ENCODE results near the gene ENO4. TPM values are rescaled to one million over a fixed set of nuclear protein-coding genes. Genes with fewer than 3 reads are reported as not detected.

The ENO4 gene
- total and polyA plus RNA-seq, 12 donors = 0.11 to 0.19 (median 0.13) TPM; not detected in 9

DNA sequence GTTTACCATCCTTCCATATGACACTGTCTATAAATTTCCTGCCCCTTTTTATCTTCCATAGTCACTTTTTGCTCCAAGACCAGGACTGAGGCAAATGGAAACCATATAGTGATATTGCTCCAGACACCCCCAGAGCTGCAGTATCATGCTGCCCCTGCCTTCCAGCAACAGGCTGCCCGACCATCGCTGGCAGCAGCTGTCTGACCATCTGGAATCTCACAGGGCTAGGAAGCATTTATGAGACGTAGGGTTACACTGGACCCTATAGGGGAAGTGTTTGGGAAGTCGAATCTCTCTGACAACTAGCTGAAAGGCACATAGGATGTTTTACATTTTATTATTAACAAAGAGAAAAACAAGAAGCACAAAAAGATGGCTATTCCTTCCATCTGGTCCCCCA is 19.4 kb downstream of the ENO4 start:
- intact Hi-C loops (cut with DNase I) = no loop called here
- Histone ChIP-seq H3K4me1 (no peaks in the 10 kb centered on the region), H3K4me3 (no peak overlapping the region), H3K27ac (no peak overlapping the region), H3K27me3 (peaks cover 0 to 28% (median 5%) of the 10 kb centered on the region in 7 donors), H3K36me3 (no peaks in the 10 kb centered on the region), H3K9me3 (no peaks in the 10 kb centered on the region)
- no peak for ATAC-seq
- no peak for DNase-seq
- 59 to 60% methylated on average over 4 of the region's 4 CpGs for WGBS, 2 donors
- TF ChIP-seq, protein P1, sequence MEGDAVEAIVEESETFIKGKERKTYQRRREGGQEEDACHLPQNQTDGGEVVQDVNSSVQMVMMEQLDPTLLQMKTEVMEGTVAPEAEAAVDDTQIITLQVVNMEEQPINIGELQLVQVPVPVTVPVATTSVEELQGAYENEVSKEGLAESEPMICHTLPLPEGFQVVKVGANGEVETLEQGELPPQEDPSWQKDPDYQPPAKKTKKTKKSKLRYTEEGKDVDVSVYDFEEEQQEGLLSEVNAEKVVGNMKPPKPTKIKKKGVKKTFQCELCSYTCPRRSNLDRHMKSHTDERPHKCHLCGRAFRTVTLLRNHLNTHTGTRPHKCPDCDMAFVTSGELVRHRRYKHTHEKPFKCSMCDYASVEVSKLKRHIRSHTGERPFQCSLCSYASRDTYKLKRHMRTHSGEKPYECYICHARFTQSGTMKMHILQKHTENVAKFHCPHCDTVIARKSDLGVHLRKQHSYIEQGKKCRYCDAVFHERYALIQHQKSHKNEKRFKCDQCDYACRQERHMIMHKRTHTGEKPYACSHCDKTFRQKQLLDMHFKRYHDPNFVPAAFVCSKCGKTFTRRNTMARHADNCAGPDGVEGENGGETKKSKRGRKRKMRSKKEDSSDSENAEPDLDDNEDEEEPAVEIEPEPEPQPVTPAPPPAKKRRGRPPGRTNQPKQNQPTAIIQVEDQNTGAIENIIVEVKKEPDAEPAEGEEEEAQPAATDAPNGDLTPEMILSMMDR (IDR thresholded peaks at IDR 0.05) = no peak

GRCh38 chr10:116870949-116871348 is 21.6 kb downstream of the ENO4 start:
- intact Hi-C loops (cut with DNase I) = no loop called here
- H3K4me3 ChIP-seq = no peak overlapping the region
- 87 to 89% methylated on average over 2 of the region's 2 CpGs for WGBS, 2 donors
- DNase-seq (no peak), ATAC-seq (no peak)
- no peaks in the 10 kb centered on the region for H3K36me3 ChIP-seq
- H3K9me3 ChIP-seq = no peaks in the 10 kb centered on the region
- peaks cover 0 to 35% (median 13%) of the 10 kb centered on the region in 7 donors for H3K27me3 ChIP-seq
- H3K27ac ChIP-seq = no peak overlapping the region
- H3K4me1 ChIP-seq = no peaks in the 10 kb centered on the region
- TF ChIP-seq, protein P1 (IDR thresholded peaks at IDR 0.05) = no peak

- Histone ChIP-seq H3K4me1 (no peaks in the 10 kb centered on the region), H3K27me3 (peaks cover 0 to 42% (median 17%) of the 10 kb centered on the region in 7 donors), H3K27ac (no peak overlapping the region), H3K4me3 (no peak overlapping the region), H3K9me3 (no peaks in the 10 kb centered on the region), H3K36me3 (no peaks in the 10 kb centered on the region)
- intact Hi-C loops (cut with DNase I) = no loop called here
- no peak for DNase-seq
- TF ChIP-seq, protein P1 (IDR thresholded peaks at IDR 0.05) = no peak
- 45 to 69% methylated on average over 2 of the region's 2 CpGs for WGBS, 2 donors
- ATAC-seq = no peak
Measured at GRCh38 chr10:116873134-116873533, 23.8 kb downstream of the ENO4 start.

GRCh38 chr10:116875897-116876296 is 26.6 kb downstream of the ENO4 start:
- Histone ChIP-seq H3K27me3 (peaks cover 0 to 31% (median 17%) of the 10 kb centered on the region in 7 donors), H3K27ac (no peak overlapping the region), H3K4me3 (no peak overlapping the region), H3K4me1 (no peaks in the 10 kb centered on the region), H3K9me3 (no peaks in the 10 kb centered on the region), H3K36me3 (no peaks in the 10 kb centered on the region)
- DNase-seq = no peak
- 86 to 90% methylated on average over 2 of the region's 2 CpGs for WGBS, 2 donors
- intact Hi-C loops (cut with DNase I) = no loop called here
- ATAC-seq = no peak
- TF ChIP-seq, protein P1 (IDR thresholded peaks at IDR 0.05) = no peak

All from heart right ventricle (tissue), 16 donors.